ENCODE measurements around the gene RXFP3. TPM values are rescaled to one million over a fixed set of nuclear protein-coding genes. Genes with fewer than 3 reads are reported as not detected.

The RXFP3 gene
- total and polyA plus RNA-seq, 7 experiments from 2014 or later, result not detected

GRCh38 chr5:33957577-33958150 lies 21.5 kb downstream of the RXFP3 start:
- Histone ChIP-seq H3K4me1 (ENCODE audit: control insufficient read depth in 2 of 2, insufficient read depth in 2 of 2, low read length in 2 of 2) (no peaks in the 10 kb centered on the region), H3K9me3 (ENCODE audit: control insufficient read depth in 2 of 3, low read length in 3 of 3) (peaks cover 0 to 3% (median 0%) of the 10 kb centered on the region in 3 experiments), H3K4me3 (ENCODE audit: low read length) (no peak overlapping the region), H3K27me3 (ENCODE audit: control insufficient read depth in 2 of 2, insufficient read depth in 2 of 2, low read length in 2 of 2) (no peaks in the 10 kb centered on the region), H3K27ac (ENCODE audit: low read depth, low read length) (no peak overlapping the region), H3K36me3 (ENCODE audit: control insufficient read depth in 2 of 3, insufficient read depth in 3 of 3, low read length in 3 of 3) (no peaks in the 10 kb centered on the region)
- Mint-ChIP-seq H3K27ac (no peak overlapping the region), H3K4me3 (no peak overlapping the region), H3K4me1 (no peaks in the 10 kb centered on the region), H3K27me3 (peaks cover 6 to 24% (median 17%) of the 10 kb centered on the region in 5 donors), H3K9me3 (peaks cover 0 to 25% (median 5%) of the 10 kb centered on the region in 11 donors), H3K36me3 (peaks cover 0 to 6% (median 0%) of the 10 kb centered on the region in 5 donors)
- intact Hi-C loops (cut with micrococcal nuclease), result no loop called here
- DNase-seq (no peak), ATAC-seq (no peak)
- POLR2A ChIA-PET, result no interaction called here
- CTCF ChIA-PET, result no interaction called here

GRCh38 chr5:33958176-33958575 lies 22.0 kb downstream of the RXFP3 start:
- no peak for DNase-seq
- ATAC-seq, result no peak
- peaks cover 0 to 6% (median 0%) of the 10 kb centered on the region in 5 donors for H3K36me3 Mint-ChIP-seq
- no peaks in the 10 kb centered on the region for H3K4me1 Mint-ChIP-seq
- no peaks in the 10 kb centered on the region for H3K36me3 ChIP-seq (ENCODE audit: control insufficient read depth in 2 of 3, insufficient read depth in 3 of 3, low read length in 3 of 3)
- ChIA-PET POLR2A (no interaction called here), CTCF (no interaction called here)
- no peaks in the 10 kb centered on the region for H3K4me1 ChIP-seq (ENCODE audit: control insufficient read depth in 2 of 2, insufficient read depth in 2 of 2, low read length in 2 of 2)
- H3K27ac ChIP-seq (ENCODE audit: low read depth, low read length), result no peak overlapping the region
- no peak overlapping the region for H3K4me3 ChIP-seq (ENCODE audit: low read length)
- no peaks in the 10 kb centered on the region for H3K27me3 ChIP-seq (ENCODE audit: control insufficient read depth in 2 of 2, insufficient read depth in 2 of 2, low read length in 2 of 2)
- H3K27me3 Mint-ChIP-seq, result peaks cover 6 to 26% (median 17%) of the 10 kb centered on the region in 5 donors
- H3K27ac Mint-ChIP-seq, result no peak overlapping the region
- H3K9me3 Mint-ChIP-seq, result peaks cover 0 to 25% (median 5%) of the 10 kb centered on the region in 11 donors
- intact Hi-C loops (cut with micrococcal nuclease), result no loop called here
- H3K9me3 ChIP-seq (ENCODE audit: control insufficient read depth in 2 of 3, low read length in 3 of 3), result peaks cover 0 to 3% (median 0%) of the 10 kb centered on the region in 3 experiments
- H3K4me3 Mint-ChIP-seq, result no peak overlapping the region

GRCh38 chr5:33964132-33964700 lies 28.0 kb downstream of the RXFP3 start:
- H3K4me3 ChIP-seq (ENCODE audit: low read length), result no peak overlapping the region
- no peak for DNase-seq
- H3K9me3 Mint-ChIP-seq, result no peaks in the 10 kb centered on the region
- peaks cover 0 to 18% (median 6%) of the 10 kb centered on the region in 5 donors for H3K27me3 Mint-ChIP-seq
- H3K4me3 Mint-ChIP-seq, result peak overlapping the region in 1 of 10 donors; percentile 15
- POLR2A ChIA-PET, result no interaction called here
- ATAC-seq, result no peak
- CTCF ChIA-PET, result no interaction called here
- no peak overlapping the region for H3K27ac ChIP-seq (ENCODE audit: low read depth, low read length)
- no peaks in the 10 kb centered on the region for H3K4me1 ChIP-seq (ENCODE audit: control insufficient read depth in 2 of 2, insufficient read depth in 2 of 2, low read length in 2 of 2)
- H3K27ac Mint-ChIP-seq, result no peak overlapping the region
- H3K4me1 Mint-ChIP-seq, result peaks cover 0 to 12% (median 9%) of the 10 kb centered on the region in 7 donors
- H3K36me3 Mint-ChIP-seq, result no peaks in the 10 kb centered on the region
- H3K36me3 ChIP-seq (ENCODE audit: control insufficient read depth in 2 of 3, insufficient read depth in 3 of 3, low read length in 3 of 3), result no peaks in the 10 kb centered on the region
- no peaks in the 10 kb centered on the region for H3K9me3 ChIP-seq (ENCODE audit: control insufficient read depth in 2 of 3, low read length in 3 of 3)
- intact Hi-C loops (cut with micrococcal nuclease), result no loop called here
- no peaks in the 10 kb centered on the region for H3K27me3 ChIP-seq (ENCODE audit: control insufficient read depth in 2 of 2, insufficient read depth in 2 of 2, low read length in 2 of 2)

- CTCF ChIA-PET, result no interaction called here
- POLR2A ChIA-PET, result interaction anchor here (0.7 kb wide), 1 partner anchor 319 kb away, joined by 3 read pairs; no protein-coding TSS in a partner anchor
- ATAC-seq, result no peak
- no peaks in the 10 kb centered on the region for H3K9me3 Mint-ChIP-seq
- Histone ChIP-seq H3K4me3 (ENCODE audit: low read length) (no peak overlapping the region), H3K27me3 (ENCODE audit: control insufficient read depth in 2 of 2, insufficient read depth in 2 of 2, low read length in 2 of 2) (no peaks in the 10 kb centered on the region), H3K36me3 (ENCODE audit: control insufficient read depth in 2 of 3, insufficient read depth in 3 of 3, low read length in 3 of 3) (no peaks in the 10 kb centered on the region), H3K9me3 (ENCODE audit: control insufficient read depth in 2 of 3, low read length in 3 of 3) (no peaks in the 10 kb centered on the region), H3K27ac (ENCODE audit: low read depth, low read length) (no peak overlapping the region), H3K4me1 (ENCODE audit: control insufficient read depth in 2 of 2, insufficient read depth in 2 of 2, low read length in 2 of 2) (no peaks in the 10 kb centered on the region)
- intact Hi-C loops (cut with micrococcal nuclease), result no loop called here
- no peaks in the 10 kb centered on the region for H3K36me3 Mint-ChIP-seq
- H3K27me3 Mint-ChIP-seq, result peaks cover 0 to 6% (median 0%) of the 10 kb centered on the region in 5 donors
- H3K4me3 Mint-ChIP-seq, result no peak overlapping the region
- H3K4me1 Mint-ChIP-seq, result peaks cover 0 to 12% (median 9%) of the 10 kb centered on the region in 7 donors
- no peak overlapping the region for H3K27ac Mint-ChIP-seq
- DNase-seq, result no peak
Measured at GRCh38 chr5:33966805-33967204, 30.6 kb downstream of the RXFP3 start.

DNA sequence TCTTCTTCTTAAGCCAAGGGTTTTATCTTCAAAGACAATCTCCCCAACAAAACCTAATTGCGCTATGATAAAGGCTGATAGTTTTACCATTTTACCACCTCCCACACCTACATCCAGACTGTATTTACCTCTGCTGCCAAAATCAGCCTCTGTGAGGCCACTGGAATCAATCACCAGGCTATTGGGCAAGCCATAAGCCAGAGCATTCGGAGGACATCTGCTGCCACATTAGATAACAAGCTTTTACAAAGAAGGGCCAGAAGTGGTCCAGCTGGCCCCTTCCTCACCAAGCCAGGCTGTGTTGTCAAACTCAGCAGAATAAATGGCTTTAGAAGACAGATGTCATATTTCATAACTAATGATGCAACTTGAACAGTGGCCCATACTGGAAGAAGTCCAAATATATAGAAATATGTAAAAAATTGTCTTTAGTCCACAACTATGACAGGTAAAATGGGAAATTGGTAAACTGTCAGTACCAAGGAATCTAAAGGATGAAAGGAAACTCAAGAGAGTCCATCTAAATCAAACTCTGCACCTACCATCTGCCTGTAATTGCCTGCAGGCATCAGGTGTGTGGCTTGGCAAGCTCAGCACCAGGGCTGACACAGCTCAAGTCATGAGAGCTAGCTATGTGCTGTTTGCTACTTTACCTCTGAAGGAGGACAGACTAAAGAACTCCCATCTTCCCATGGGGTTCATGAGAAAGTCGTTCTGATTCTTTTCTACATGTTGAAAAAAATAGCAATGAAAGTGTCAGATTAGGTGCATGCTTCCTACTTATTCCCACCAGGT lies 32.2 kb downstream of the RXFP3 start:
- Histone ChIP-seq H3K36me3 (ENCODE audit: control insufficient read depth in 2 of 3, insufficient read depth in 3 of 3, low read length in 3 of 3) (no peaks in the 10 kb centered on the region), H3K4me1 (ENCODE audit: control insufficient read depth in 2 of 2, insufficient read depth in 2 of 2, low read length in 2 of 2) (peaks cover 0 to 5% of the 10 kb centered on the region in 2 donors), H3K27ac (ENCODE audit: low read depth, low read length) (no peak overlapping the region), H3K9me3 (ENCODE audit: control insufficient read depth in 2 of 3, low read length in 3 of 3) (no peaks in the 10 kb centered on the region), H3K4me3 (ENCODE audit: low read length) (no peak overlapping the region), H3K27me3 (ENCODE audit: control insufficient read depth in 2 of 2, insufficient read depth in 2 of 2, low read length in 2 of 2) (no peaks in the 10 kb centered on the region)
- ATAC-seq (no peak), DNase-seq (no peak)
- H3K4me3 Mint-ChIP-seq, result no peak overlapping the region
- no peaks in the 10 kb centered on the region for H3K27me3 Mint-ChIP-seq
- H3K9me3 Mint-ChIP-seq, result no peaks in the 10 kb centered on the region
- no peak overlapping the region for H3K27ac Mint-ChIP-seq
- CTCF ChIA-PET, result interaction anchor here (0.6 to 2.3 kb wide), 2 partner anchors 179 to 532 kb away, joined by 4 to 12 read pairs; no protein-coding TSS in a partner anchor
- intact Hi-C loops (cut with micrococcal nuclease), result loop anchor here in 1 of 2 donors (2.0 kb wide), 1 partner anchor 380 kb away; no protein-coding TSS in a partner anchor
- no peaks in the 10 kb centered on the region for H3K36me3 Mint-ChIP-seq
- peaks cover 0 to 22% (median 17%) of the 10 kb centered on the region in 7 donors for H3K4me1 Mint-ChIP-seq
- POLR2A ChIA-PET, result interaction anchor here (0.7 kb wide), 1 partner anchor 532 kb away, joined by 3 read pairs; no protein-coding TSS in a partner anchor

GRCh38 chr5:33969572-33970452 lies 33.6 kb downstream of the RXFP3 start:
- DNase-seq (peak in 4 of 9 donors; percentile 8 to 30 (median 15)), ATAC-seq (peak; percentile 49)
- H3K4me1 ChIP-seq (ENCODE audit: control insufficient read depth in 2 of 2, insufficient read depth in 2 of 2, low read length in 2 of 2), result peaks cover 0 to 5% of the 10 kb centered on the region in 2 donors
- H3K4me1 Mint-ChIP-seq, result peaks cover 4 to 22% (median 16%) of the 10 kb centered on the region in 7 donors
- H3K4me3 ChIP-seq (ENCODE audit: low read length), result no peak overlapping the region
- ChIA-PET POLR2A (interaction anchor here (0.6 to 0.8 kb wide), 2 partner anchors 38 to 67 kb away, joined by 3 read pairs; partner anchors contain the start of gene AMACR), CTCF (interaction anchor here (0.6 to 2.3 kb wide), 12 partner anchors 9 to 541 kb away, joined by 3 to 12 read pairs (median 4); partner anchors contain the start of gene SLC45A2)
- no peak overlapping the region for H3K4me3 Mint-ChIP-seq
- H3K36me3 Mint-ChIP-seq, result no peaks in the 10 kb centered on the region
- H3K9me3 Mint-ChIP-seq, result no peaks in the 10 kb centered on the region
- H3K36me3 ChIP-seq (ENCODE audit: control insufficient read depth in 2 of 3, insufficient read depth in 3 of 3, low read length in 3 of 3), result no peaks in the 10 kb centered on the region
- no peaks in the 10 kb centered on the region for H3K27me3 Mint-ChIP-seq
- no peaks in the 10 kb centered on the region for H3K27me3 ChIP-seq (ENCODE audit: control insufficient read depth in 2 of 2, insufficient read depth in 2 of 2, low read length in 2 of 2)
- H3K27ac Mint-ChIP-seq, result no peak overlapping the region
- intact Hi-C loops (cut with micrococcal nuclease), result loop anchor here (1.0 to 2.0 kb wide), 3 partner anchors 381 to 534 kb away; no protein-coding TSS in a partner anchor
- H3K27ac ChIP-seq (ENCODE audit: low read depth, low read length), result no peak overlapping the region
- H3K9me3 ChIP-seq (ENCODE audit: control insufficient read depth in 2 of 3, low read length in 3 of 3), result no peaks in the 10 kb centered on the region

All from naive thymus-derived CD4-positive, alpha-beta T cell (primary cell).